GM12892 (cell line): ENCODE data around the gene ZNF507.

Source experiments
- POLR2A ChIP-seq: IDR thresholded peaks from 2 replicates; pipeline ENCODE4 v1.6.1; 2011; ENCODE audit warnings: low read depth, low read length, control low read depth
- POLR2AphosphoS5 ChIP-seq: IDR thresholded peaks from 2 replicates; pipeline ENCODE4 v1.6.1; 2011; ENCODE audit warnings: low read depth, low read length, control low read depth
- TAF1 ChIP-seq: IDR thresholded peaks from 2 replicates; pipeline ENCODE4 v1.6.1; 2011; ENCODE audit warnings: low read depth, mild to moderate bottlenecking, control low read depth, low read length, borderline replicate concordance

- TF ChIP-seq POLR2AphosphoS5, result no peak
- no peak for TF ChIP-seq POLR2A
- TF ChIP-seq TAF1, result no peak
These were observed 5.6 kb downstream of the ZNF507 start for GRCh38 chr19:32350987-32351348.
